H9 (cell line): ENCODE measurements around the gene PTPRC. TPM values are rescaled to one million over a fixed set of nuclear protein-coding genes. Genes with fewer than 3 reads are reported as not detected.

Experiments used
- DNase-seq: peaks from one replicate; pipeline ENCODE4 v3.0.0-alpha.2; 2017
- H2AFZ ChIP-seq: one replicate; pipeline ENCODE4 v1.6.1; 2013; ENCODE audit warnings: mild to moderate bottlenecking, low read length, control low read depth, moderate library complexity
- H2AK5ac ChIP-seq: 2 replicates; pipeline ENCODE4 v1.6.1; 2013; ENCODE audit warnings: low read length, control low read depth, mixed read lengths; ENCODE audit not compliant: insufficient read length
- H2BK120ac ChIP-seq: one replicate; pipeline ENCODE4 v1.6.1; 2013; ENCODE audit warnings: low read depth, mild to moderate bottlenecking, low read length, control low read depth, inconsistent platforms; ENCODE audit not compliant: poor library complexity, severe bottlenecking
- H2BK12ac ChIP-seq: 2 replicates; pipeline ENCODE4 v1.6.1; 2013; ENCODE audit warnings: low read length, control low read depth, mixed read lengths, low read depth; ENCODE audit not compliant: insufficient read length
- H2BK15ac ChIP-seq: 2 replicates; pipeline ENCODE4 v1.6.1; 2013; ENCODE audit warnings: low read depth, low read length, control low read depth
- H2BK20ac ChIP-seq: one replicate; pipeline ENCODE4 v1.6.1; 2013; ENCODE audit warnings: low read depth, mild to moderate bottlenecking, low read length, control low read depth, inconsistent platforms; ENCODE audit not compliant: poor library complexity, severe bottlenecking
- H2BK5ac ChIP-seq: 2 replicates; pipeline ENCODE4 v1.6.1; 2013; ENCODE audit warnings: low read length, control low read depth, mixed read lengths; ENCODE audit not compliant: insufficient read length
- H3K14ac ChIP-seq: 2 replicates; pipeline ENCODE4 v1.6.1; 2013; ENCODE audit warnings: low read length, control low read depth; ENCODE audit not compliant: insufficient read depth
- H3K18ac ChIP-seq: 2 replicates; pipeline ENCODE4 v1.6.1; 2013; ENCODE audit warnings: low read depth, mild to moderate bottlenecking, mixed read lengths, low read length, control low read depth; ENCODE audit not compliant: insufficient read length
- H3K23ac ChIP-seq: 2 replicates; pipeline ENCODE4 v1.6.1; 2013; ENCODE audit warnings: low read length, control low read depth, mixed read lengths, low read depth; ENCODE audit not compliant: insufficient read length
- H3K23me2 ChIP-seq: 2 replicates; pipeline ENCODE4 v1.6.1; 2013; ENCODE audit warnings: low read depth, mild to moderate bottlenecking, mixed read lengths, low read length, control low read depth; ENCODE audit not compliant: insufficient read length, poor library complexity, severe bottlenecking
- H3K27ac ChIP-seq: 2 replicates; pipeline ENCODE4 v1.5.1; 2013; ENCODE audit warnings: low read length, control low read depth, mixed read lengths, low read depth; ENCODE audit not compliant: insufficient read length
- H3K27me3 ChIP-seq: 2 replicates; pipeline ENCODE4 v1.6.1; 2013; ENCODE audit warnings: low read length, control low read depth, inconsistent platforms; ENCODE audit not compliant: insufficient read depth
- H3K4ac ChIP-seq: 2 replicates; pipeline ENCODE4 v1.6.1; 2013; ENCODE audit warnings: low read depth, mild to moderate bottlenecking, control low read depth, inconsistent platforms, low read length, moderate library complexity
- H3K4me1 ChIP-seq: 2 replicates; pipeline ENCODE4 v1.6.1; 2013; ENCODE audit warnings: low read length, control low read depth, inconsistent platforms; ENCODE audit not compliant: insufficient read depth
- H3K4me2 ChIP-seq: 2 replicates; pipeline ENCODE4 v1.6.1; 2013; ENCODE audit warnings: low read length, control low read depth, mixed read lengths; ENCODE audit not compliant: insufficient read length, insufficient read depth
- H3K56ac ChIP-seq: 2 replicates; pipeline ENCODE4 v1.6.1; 2013; ENCODE audit warnings: low read depth, mild to moderate bottlenecking, mixed read lengths, low read length, control low read depth; ENCODE audit not compliant: insufficient read length
- H3K79me1 ChIP-seq: 2 replicates; pipeline ENCODE4 v1.6.1; 2013; ENCODE audit warnings: low read depth, mild to moderate bottlenecking, moderate library complexity, low read length, control low read depth, inconsistent platforms; ENCODE audit not compliant: insufficient read depth, poor library complexity, severe bottlenecking
- H3K79me2 ChIP-seq: 2 replicates; pipeline ENCODE4 v1.6.1; 2013; ENCODE audit warnings: low read length, control low read depth, inconsistent platforms; ENCODE audit not compliant: insufficient read depth
- H3K9ac ChIP-seq: 2 replicates; pipeline ENCODE4 v1.6.1; 2013; ENCODE audit warnings: low read length, control low read depth, mixed read lengths; ENCODE audit not compliant: insufficient read length; ENCODE audit errors: extremely low read depth
- H3K9me3 ChIP-seq: one replicate; pipeline ENCODE4 v1.6.1; 2013; ENCODE audit warnings: low read depth, low read length, inconsistent platforms; ENCODE audit not compliant: control insufficient read depth
- H3T11ph ChIP-seq: one replicate; pipeline ENCODE4 v1.6.1; 2013; ENCODE audit warnings: mild to moderate bottlenecking, low read length, control low read depth, inconsistent platforms
- H4K20me1 ChIP-seq: one replicate; pipeline ENCODE4 v1.6.1; 2013; ENCODE audit not compliant: control insufficient read depth, insufficient read length, insufficient read depth
- H4K5ac ChIP-seq: 2 replicates; pipeline ENCODE4 v1.6.1; 2013; ENCODE audit warnings: low read depth, mild to moderate bottlenecking, mixed read lengths, low read length, control low read depth; ENCODE audit not compliant: insufficient read length
- H4K8ac ChIP-seq: replicated peaks from 2 replicates; pipeline ENCODE4 v1.6.1; 2013; ENCODE audit warnings: low read length, control low read depth, mixed read lengths, low read depth; ENCODE audit not compliant: insufficient read length
- H4K91ac ChIP-seq: 2 replicates; pipeline ENCODE4 v1.6.1; 2013; ENCODE audit warnings: low read depth, mild to moderate bottlenecking, moderate library complexity, mixed read lengths, low read length, control low read depth; ENCODE audit not compliant: insufficient read length
- H3K27ac Mint-ChIP-seq, 3 experiments: 2 replicates in 2 of 3; 3 replicates in 1 of 3; pipeline ENCODE4 v1.8.0; 2020 to 2021; ENCODE audit warnings: mixed read lengths in 3 of 3, mild to moderate bottlenecking in 1 of 3, moderate library complexity in 1 of 3
- H3K27me3 Mint-ChIP-seq: 2 replicates; pipeline ENCODE4 v1.8.0; 2021; ENCODE audit warnings: low read depth, mild to moderate bottlenecking, moderate library complexity, mixed read lengths
- H3K36me3 Mint-ChIP-seq, 3 experiments: 2 replicates in 2 of 3; 3 replicates in 1 of 3; pipeline ENCODE4 v1.8.0; 2020 to 2021; ENCODE audit warnings: low read depth in 3 of 3, mixed read lengths in 3 of 3; ENCODE audit not compliant: insufficient read depth in 1 of 3
- H3K4me1 Mint-ChIP-seq, 2 experiments: 2 replicates each; pipeline ENCODE4 v1.8.0; 2020; ENCODE audit warnings: mixed read lengths in 2 of 2
- H3K4me3 Mint-ChIP-seq, 2 experiments: 2 replicates in 1 of 2; 3 replicates in 1 of 2; pipeline ENCODE4 v1.8.0; 2020 to 2021; ENCODE audit warnings: mild to moderate bottlenecking in 2 of 2, mixed read lengths in 2 of 2, moderate library complexity in 1 of 2
- H3K9me3 Mint-ChIP-seq, 2 experiments: 2 replicates in 1 of 2; 3 replicates in 1 of 2; pipeline ENCODE4 v1.8.0; 2020; ENCODE audit warnings: mild to moderate bottlenecking in 2 of 2, mixed read lengths in 2 of 2, moderate library complexity in 1 of 2
- whole genome bisulfite sequencing: extraction: QIAGEN DNeasy Blood & Tissue Kit; methylation state at CpG from one replicate; pipeline ENCODE4 v1.1.7; 2013; ENCODE audit warnings: missing lambda C conversion rate, low lambda C conversion rate, mixed read lengths; ENCODE audit not compliant: insufficient read length; ENCODE audit errors: extremely low coverage; 5-methylcytosine and 5-hydroxymethylcytosine counted together
- total RNA-seq: library from RNA; stranded (reverse); gene quantifications from 2 replicates; pipeline ENCODE4 v1.2.1, GENCODE V29; 2021
- TF ChIP-seq, protein P1 (sequence below): fragments of 200-600 bp; sonication (generic); conservative IDR thresholded peaks from 3 replicates; pipeline ENCODE4 v1.8.0; 2021; ENCODE audit warnings: antibody characterized with exemption, mild to moderate bottlenecking

The PTPRC gene
- total RNA-seq, 1 experiment from 2014 or later, result not detected

DNA sequence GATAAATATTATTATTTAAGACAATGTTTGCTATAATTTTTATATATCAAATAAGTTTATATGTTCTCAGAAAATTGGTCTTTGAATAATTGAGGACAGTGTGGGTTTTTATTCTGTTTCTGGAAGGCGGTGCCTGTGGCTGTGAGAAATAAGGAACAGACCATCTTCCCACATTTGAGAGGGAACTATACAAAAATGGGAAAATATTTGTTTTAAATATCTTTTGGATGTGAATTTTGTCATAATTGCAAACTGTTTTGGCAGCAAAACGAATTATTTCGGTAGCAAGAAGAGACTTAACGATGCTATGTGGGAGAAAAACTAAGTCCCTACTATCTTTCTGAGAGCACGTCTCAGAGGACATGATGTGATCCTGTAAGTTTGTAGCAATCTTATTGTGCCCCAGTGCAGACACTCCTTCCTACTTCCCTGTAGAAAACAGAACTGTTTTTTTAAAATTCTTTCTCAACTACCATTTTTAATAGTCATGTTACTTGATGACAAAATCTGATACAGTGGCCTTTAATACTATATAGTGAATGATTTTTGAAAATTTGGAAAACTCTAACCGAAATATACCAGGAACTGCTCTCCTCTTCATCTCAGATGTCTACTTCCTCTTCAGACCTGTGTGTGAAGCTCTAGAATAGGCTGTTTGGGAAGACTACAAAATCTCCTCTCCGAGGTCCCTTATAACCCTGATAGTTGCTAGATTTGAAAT is 25.4 kb downstream of the PTPRC start:
- H2AFZ ChIP-seq, result no peak overlapping the region
- TF ChIP-seq, protein P1, sequence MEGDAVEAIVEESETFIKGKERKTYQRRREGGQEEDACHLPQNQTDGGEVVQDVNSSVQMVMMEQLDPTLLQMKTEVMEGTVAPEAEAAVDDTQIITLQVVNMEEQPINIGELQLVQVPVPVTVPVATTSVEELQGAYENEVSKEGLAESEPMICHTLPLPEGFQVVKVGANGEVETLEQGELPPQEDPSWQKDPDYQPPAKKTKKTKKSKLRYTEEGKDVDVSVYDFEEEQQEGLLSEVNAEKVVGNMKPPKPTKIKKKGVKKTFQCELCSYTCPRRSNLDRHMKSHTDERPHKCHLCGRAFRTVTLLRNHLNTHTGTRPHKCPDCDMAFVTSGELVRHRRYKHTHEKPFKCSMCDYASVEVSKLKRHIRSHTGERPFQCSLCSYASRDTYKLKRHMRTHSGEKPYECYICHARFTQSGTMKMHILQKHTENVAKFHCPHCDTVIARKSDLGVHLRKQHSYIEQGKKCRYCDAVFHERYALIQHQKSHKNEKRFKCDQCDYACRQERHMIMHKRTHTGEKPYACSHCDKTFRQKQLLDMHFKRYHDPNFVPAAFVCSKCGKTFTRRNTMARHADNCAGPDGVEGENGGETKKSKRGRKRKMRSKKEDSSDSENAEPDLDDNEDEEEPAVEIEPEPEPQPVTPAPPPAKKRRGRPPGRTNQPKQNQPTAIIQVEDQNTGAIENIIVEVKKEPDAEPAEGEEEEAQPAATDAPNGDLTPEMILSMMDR, result no peak
- WGBS, result no CpG with 5 or more reads among the region's 7 CpGs

More for the DNA sequence above, 25.4 kb downstream of the PTPRC start:
- Histone ChIP-seq H3K23me2 (no peaks in the 10 kb centered on the region), H2BK5ac (no peak overlapping the region), H4K91ac (no peak overlapping the region), H3K79me2 (no peaks in the 10 kb centered on the region), H4K8ac (no peak overlapping the region), H3K23ac (no peak overlapping the region), H4K5ac (no peak overlapping the region), H2AK5ac (no peak overlapping the region), H2BK120ac (no peak overlapping the region), H2BK12ac (no peak overlapping the region), H3K9me3 (no peaks in the 10 kb centered on the region), H3K56ac (no peak overlapping the region), H3K9ac (no peak overlapping the region), H3K27me3 (no peaks in the 10 kb centered on the region), H3K4ac (no peak overlapping the region), H3K14ac (no peak overlapping the region), H3K4me2 (no peak overlapping the region), H3T11ph (no peak overlapping the region), H4K20me1 (no peaks in the 10 kb centered on the region), H3K18ac (no peak overlapping the region), H3K27ac (no peak overlapping the region), H2BK15ac (no peak overlapping the region), H3K79me1 (no peaks in the 10 kb centered on the region), H3K4me1 (no peaks in the 10 kb centered on the region), H2BK20ac (no peak overlapping the region)
- Mint-ChIP-seq H3K36me3 (no peaks in the 10 kb centered on the region), H3K27ac (no peak overlapping the region; a peak in 1 of 7 replicates), H3K9me3 (no peaks in the 10 kb centered on the region), H3K4me3 (no peak overlapping the region), H3K4me1 (peaks cover 8 to 12% of the 10 kb centered on the region in 2 experiments), H3K27me3 (no peaks in the 10 kb centered on the region)
- DNase-seq, result no peak
